ENCODE results near the gene SSMEM1. TPM values are rescaled to one million over a fixed set of nuclear protein-coding genes. Genes with fewer than 3 reads are reported as not detected.
A peak's percentile ranks its signal among the peaks of the same experiment; 100 is the strongest.

The SSMEM1 gene
- total and polyA plus RNA-seq, 9 of the 15 experiments (the other 6 are each of a cell fraction or from before 2014, with no cell fraction given): 0.10 to 0.28 (median 0.18) TPM; not detected in 4

DNA sequence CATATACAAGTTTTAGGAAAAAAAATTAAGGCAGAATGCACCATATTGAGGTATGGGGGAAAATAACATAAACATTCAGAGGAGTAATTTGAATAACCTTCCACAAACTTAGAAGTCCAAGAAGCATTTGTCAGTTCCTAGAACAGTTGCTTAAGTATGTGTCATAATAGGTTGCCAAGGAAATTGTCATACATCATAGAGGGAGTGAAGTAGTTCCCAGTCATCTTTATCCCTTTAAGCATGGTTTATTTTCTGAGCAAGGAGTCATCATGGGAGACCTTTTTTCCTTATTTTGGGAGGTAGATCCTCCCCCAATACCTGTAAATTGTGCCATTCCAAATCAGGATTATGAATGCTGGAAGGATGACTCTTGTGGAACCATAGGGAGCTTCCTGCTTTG lies at the start of gene SSMEM1 (continued):
- TF ChIP-seq, protein P1, sequence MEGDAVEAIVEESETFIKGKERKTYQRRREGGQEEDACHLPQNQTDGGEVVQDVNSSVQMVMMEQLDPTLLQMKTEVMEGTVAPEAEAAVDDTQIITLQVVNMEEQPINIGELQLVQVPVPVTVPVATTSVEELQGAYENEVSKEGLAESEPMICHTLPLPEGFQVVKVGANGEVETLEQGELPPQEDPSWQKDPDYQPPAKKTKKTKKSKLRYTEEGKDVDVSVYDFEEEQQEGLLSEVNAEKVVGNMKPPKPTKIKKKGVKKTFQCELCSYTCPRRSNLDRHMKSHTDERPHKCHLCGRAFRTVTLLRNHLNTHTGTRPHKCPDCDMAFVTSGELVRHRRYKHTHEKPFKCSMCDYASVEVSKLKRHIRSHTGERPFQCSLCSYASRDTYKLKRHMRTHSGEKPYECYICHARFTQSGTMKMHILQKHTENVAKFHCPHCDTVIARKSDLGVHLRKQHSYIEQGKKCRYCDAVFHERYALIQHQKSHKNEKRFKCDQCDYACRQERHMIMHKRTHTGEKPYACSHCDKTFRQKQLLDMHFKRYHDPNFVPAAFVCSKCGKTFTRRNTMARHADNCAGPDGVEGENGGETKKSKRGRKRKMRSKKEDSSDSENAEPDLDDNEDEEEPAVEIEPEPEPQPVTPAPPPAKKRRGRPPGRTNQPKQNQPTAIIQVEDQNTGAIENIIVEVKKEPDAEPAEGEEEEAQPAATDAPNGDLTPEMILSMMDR (IDR thresholded peaks at IDR 0.05 in 2 of 3, conservative IDR thresholded peaks at IDR 0.05 in 1 of 3; ENCODE audit: insufficient read depth in 2 of 3, low read depth in 1 of 3, low read length in 3 of 3): no peak
- TF ChIP-seq CREM (IDR thresholded peaks at IDR 0.05; ENCODE audit: low read depth): peak; percentile 50; the same call in 1 of the 2 replicates

DNA sequence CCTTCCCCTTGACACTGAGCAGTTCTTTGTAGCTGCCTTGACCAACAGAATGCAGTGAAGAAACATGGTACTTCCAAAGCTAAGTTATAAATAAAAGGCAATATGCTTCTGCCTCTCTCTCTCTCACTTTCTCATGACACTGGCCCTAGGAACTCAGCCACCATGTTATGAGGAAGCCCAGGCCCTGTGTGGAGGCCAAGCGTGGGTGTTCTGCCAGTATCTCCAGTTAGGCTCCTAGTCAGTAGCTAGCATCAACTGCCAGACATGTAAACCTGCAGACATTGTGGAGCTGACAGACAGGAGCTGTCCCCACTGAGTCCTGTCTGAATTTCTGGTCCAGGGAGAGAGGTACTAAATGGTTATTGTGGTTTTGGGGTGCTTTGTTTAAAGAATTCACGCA lies 47.6 kb upstream of the SSMEM1 start:
- ATAC-seq: no peak
- no peak overlapping the region for H3K27ac ChIP-seq (ENCODE audit: extremely low read depth, low read depth, low read length)
- intact Hi-C loops (cut with micrococcal nuclease): no loop called here
- DNase-seq (ENCODE audit: extremely low read depth in 1 of 4, low spot score in 3 of 4): no peak
- ChIA-PET POLR2A (interaction anchor here (0.6 to 1.9 kb wide), 12 partner anchors 10 to 338 kb away, joined by 3 to 8 read pairs (median 3); partner anchors contain the start of gene TMEM209), CTCF (ENCODE audit: low intra/inter-chr PET ratio) (no interaction called here)
- in situ Hi-C loops (cut with MboI): no loop called here
- peaks cover 0 to 3% of the 10 kb centered on the region in 2 experiments; a peak in 2 of 5 replicates for H3K4me1 ChIP-seq (replicated peaks in 1 of 2; ENCODE audit: control insufficient read depth in 2 of 2, insufficient read depth in 2 of 2, low read length in 2 of 2)
- H3K27me3 ChIP-seq (ENCODE audit: control insufficient read depth in 2 of 2, insufficient read depth in 2 of 2, low read length in 2 of 2): no peaks in the 10 kb centered on the region
- H2AFZ ChIP-seq (ENCODE audit: low read depth, low read length): no peak overlapping the region
- no peak overlapping the region for H3K4me2 ChIP-seq (ENCODE audit: insufficient read depth, low read length)
- H3K9ac ChIP-seq (ENCODE audit: insufficient read depth in 1 of 2, low read depth in 2 of 2, low read length in 2 of 2): no peak overlapping the region
- BruUV-seq (replicated peaks): no TSS peak
- peaks cover 63% of the 10 kb centered on the region for H3K36me3 ChIP-seq (ENCODE audit: control insufficient read depth, insufficient read depth, low read length)
- H3K4me3 ChIP-seq: no peak overlapping the region
- TF ChIP-seq CBX3 (IDR thresholded peaks at IDR 0.05; ENCODE audit: borderline replicate concordance in 1 of 2, low read length in 2 of 2): peak in 1 of 2 experiments; percentile 57; a peak in 1 of 3 replicates
- 0 out of 2 replicates have a peak, but pooled peaks have one; percentile 15 for TF ChIP-seq CBX5 (IDR thresholded peaks at IDR 0.05; ENCODE audit: borderline replicate concordance, low read depth)
- TF ChIP-seq RFX1 (IDR thresholded peaks at IDR 0.05): no peak
- TF ChIP-seq PML (IDR thresholded peaks at IDR 0.05; ENCODE audit: low read length): 0 out of 2 replicates have a peak, but pooled peaks have one; percentile 16
- peak; percentile 48; the same call in 1 of the 2 replicates for TF ChIP-seq POLR2AphosphoS2 (IDR thresholded peaks at IDR 0.05; ENCODE audit: low read length)
- no peak for TF ChIP-seq ZNF3 (CRISPR knock-in tag; IDR thresholded peaks at IDR 0.05)
- 0 out of 2 replicates have a peak, but pooled peaks have one; percentile 14 for TF ChIP-seq SUPT5H (IDR thresholded peaks at IDR 0.05)
- TF ChIP-seq POLR2AphosphoS5 (IDR thresholded peaks at IDR 0.05; ENCODE audit: control insufficient read depth, insufficient read depth, low read depth, low read length): no peak
- TF ChIP-seq ZBED1 (IDR thresholded peaks at IDR 0.05): 0 out of 2 replicates have a peak, but pooled peaks have one; percentile 35
- peak in 1 of 3 experiments; percentile 77 for TF ChIP-seq YY1 (IDR thresholded peaks at IDR 0.05; ENCODE audit: borderline replicate concordance in 1 of 3, control insufficient read depth in 1 of 3, extremely low read depth in 1 of 3, insufficient read depth in 3 of 3, insufficient read length in 1 of 3, insufficient replicate concordance in 2 of 3, low read depth in 1 of 3, low read length in 2 of 3)
- H3K79me2 ChIP-seq (ENCODE audit: control insufficient read depth, insufficient read depth, low read length): no peaks in the 10 kb centered on the region
- no peak for FAIRE-seq
- WGBS (ENCODE audit: insufficient coverage, low coverage, missing lambda C conversion rate): 97% methylated on average over 2 of the region's 2 CpGs
- no peaks in the 10 kb centered on the region for H4K20me1 ChIP-seq (replicated peaks; ENCODE audit: control insufficient read depth, insufficient read depth, low read length)
- no peaks in the 10 kb centered on the region for H3K9me1 ChIP-seq (ENCODE audit: control insufficient read depth, insufficient read depth, low read length)
- H3K9me3 ChIP-seq (replicated peaks; ENCODE audit: control insufficient read depth, insufficient read depth, low read depth, low read length): peaks cover 14% of the 10 kb centered on the region
